Ascending aorta (tissue), 2 donors: Measurements from ENCODE around the gene NFXL1. TPM values are rescaled to one million over a fixed set of nuclear protein-coding genes. Genes with fewer than 3 reads are reported as not detected.

Experiments
- DNase-seq, 2 donors: peaks; one replicate each; pipeline ENCODE4 v3.0.0-alpha.2; 2019; ENCODE audit warnings: low spot score in 2 of 2
- H3K27ac ChIP-seq, 2 donors: fragments of 200-600 bp; sonication (generic); one replicate each; pipeline ENCODE4 v1.5.1; 2016 to 2017; ENCODE audit warnings: mild to moderate bottlenecking in 1 of 2
- H3K27me3 ChIP-seq: fragments of 200-600 bp; sonication (generic); one replicate; pipeline ENCODE4 v1.5.1; 2017
- H3K36me3 ChIP-seq, 2 donors: fragments of 200-600 bp; sonication (generic); one replicate each; pipeline ENCODE4 v1.5.1; 2016
- H3K4me1 ChIP-seq, 2 donors: fragments of 200-600 bp; sonication (generic); one replicate each; pipeline ENCODE4 v1.5.1; 2016 to 2017; ENCODE audit warnings: mild to moderate bottlenecking in 1 of 2
- H3K4me3 ChIP-seq, 2 donors: fragments of 200-600 bp; sonication (generic); one replicate each; pipeline ENCODE4 v1.5.1; 2016 to 2017; ENCODE audit warnings: mild to moderate bottlenecking in 1 of 2
- H3K9me3 ChIP-seq, 2 donors: fragments of 200-600 bp; sonication (generic); one replicate each; pipeline ENCODE4 v1.5.1; 2016
- intact Hi-C: fragments of 100-400 bp; cut with DNase I; formaldehyde crosslinking; loops from one replicate; pipeline ENCODE4 v1.15.1; 2023
- total RNA-seq: library from RNA; depleted of rRNA; stranded (reverse); fragments of >200 nt; gene quantifications from one replicate; pipeline ENCODE4 v1.1.0, GENCODE V29; 2016
- TF ChIP-seq, protein P1 (sequence below), 3 experiments: fragments of 200-600 bp in 2 of 3; fragments of 450-650 bp in 1 of 3; sonication (generic) in 2 of 3; IDR thresholded peaks; one replicate each; pipeline ENCODE4 v1.5.1; 2016 to 2019; ENCODE audit warnings: antibody characterized with exemption in 3 of 3, mild to moderate bottlenecking in 1 of 3, moderate library complexity in 1 of 3

The NFXL1 gene
- total RNA-seq, 1 donor from 2014 or later: 5.2 TPM

DNA sequence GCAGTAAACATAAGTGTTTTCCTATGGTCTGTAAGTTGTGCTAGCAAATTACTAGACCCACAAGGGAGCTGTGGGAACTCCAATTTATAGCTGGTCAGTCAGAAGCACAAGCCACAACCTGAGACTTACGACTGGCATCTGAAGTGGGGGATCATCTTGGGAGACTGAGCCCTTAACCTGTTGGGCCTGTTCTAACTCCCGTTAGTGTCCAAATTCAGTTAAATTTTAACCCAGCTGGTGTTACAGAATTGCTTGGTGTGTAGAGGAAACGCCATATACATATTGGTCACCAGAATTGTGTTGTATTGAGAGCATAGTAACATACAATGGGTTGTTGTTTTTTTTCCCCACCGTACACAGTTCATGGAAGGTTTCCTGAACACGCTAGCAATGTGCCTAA is 25.1 kb upstream of the NFXL1 start:
- Histone ChIP-seq H3K4me1 (no peaks in the 10 kb centered on the region), H3K36me3 (no peaks in the 10 kb centered on the region), H3K27me3 (no peaks in the 10 kb centered on the region), H3K4me3 (no peak overlapping the region), H3K9me3 (no peaks in the 10 kb centered on the region), H3K27ac (no peak overlapping the region)
- no peak for DNase-seq
- TF ChIP-seq, protein P1, sequence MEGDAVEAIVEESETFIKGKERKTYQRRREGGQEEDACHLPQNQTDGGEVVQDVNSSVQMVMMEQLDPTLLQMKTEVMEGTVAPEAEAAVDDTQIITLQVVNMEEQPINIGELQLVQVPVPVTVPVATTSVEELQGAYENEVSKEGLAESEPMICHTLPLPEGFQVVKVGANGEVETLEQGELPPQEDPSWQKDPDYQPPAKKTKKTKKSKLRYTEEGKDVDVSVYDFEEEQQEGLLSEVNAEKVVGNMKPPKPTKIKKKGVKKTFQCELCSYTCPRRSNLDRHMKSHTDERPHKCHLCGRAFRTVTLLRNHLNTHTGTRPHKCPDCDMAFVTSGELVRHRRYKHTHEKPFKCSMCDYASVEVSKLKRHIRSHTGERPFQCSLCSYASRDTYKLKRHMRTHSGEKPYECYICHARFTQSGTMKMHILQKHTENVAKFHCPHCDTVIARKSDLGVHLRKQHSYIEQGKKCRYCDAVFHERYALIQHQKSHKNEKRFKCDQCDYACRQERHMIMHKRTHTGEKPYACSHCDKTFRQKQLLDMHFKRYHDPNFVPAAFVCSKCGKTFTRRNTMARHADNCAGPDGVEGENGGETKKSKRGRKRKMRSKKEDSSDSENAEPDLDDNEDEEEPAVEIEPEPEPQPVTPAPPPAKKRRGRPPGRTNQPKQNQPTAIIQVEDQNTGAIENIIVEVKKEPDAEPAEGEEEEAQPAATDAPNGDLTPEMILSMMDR (IDR thresholded peaks at IDR 0.05): no peak
- intact Hi-C loops: no loop called here

DNA sequence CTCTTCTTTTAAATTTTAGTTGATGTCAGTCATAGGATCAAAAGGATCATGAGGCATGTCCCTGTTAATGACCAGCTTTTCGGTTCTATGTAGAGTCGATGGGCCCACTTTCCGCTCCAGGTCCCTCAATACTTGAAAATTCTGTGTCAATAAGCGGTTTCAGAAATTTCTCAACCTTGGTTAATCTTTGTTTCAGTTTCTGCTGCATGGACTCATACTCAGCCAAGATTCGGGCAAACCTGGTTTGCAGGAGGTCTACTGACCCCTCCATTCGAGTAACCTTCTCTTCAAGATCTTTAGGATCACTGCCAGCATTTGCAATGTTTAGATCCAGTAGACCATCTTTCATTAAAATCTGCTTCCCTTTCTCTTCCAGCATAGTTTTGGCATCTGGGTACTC is 22.0 kb upstream of the NFXL1 start:
- no peak overlapping the region for H3K4me3 ChIP-seq
- TF ChIP-seq, protein P1 (IDR thresholded peaks at IDR 0.05): no peak
- intact Hi-C loops: no loop called here
- H3K4me1 ChIP-seq: no peaks in the 10 kb centered on the region
- no peak for DNase-seq
- no peak overlapping the region for H3K27ac ChIP-seq
- H3K9me3 ChIP-seq: no peaks in the 10 kb centered on the region
- H3K27me3 ChIP-seq: no peaks in the 10 kb centered on the region
- H3K36me3 ChIP-seq: no peaks in the 10 kb centered on the region

DNA sequence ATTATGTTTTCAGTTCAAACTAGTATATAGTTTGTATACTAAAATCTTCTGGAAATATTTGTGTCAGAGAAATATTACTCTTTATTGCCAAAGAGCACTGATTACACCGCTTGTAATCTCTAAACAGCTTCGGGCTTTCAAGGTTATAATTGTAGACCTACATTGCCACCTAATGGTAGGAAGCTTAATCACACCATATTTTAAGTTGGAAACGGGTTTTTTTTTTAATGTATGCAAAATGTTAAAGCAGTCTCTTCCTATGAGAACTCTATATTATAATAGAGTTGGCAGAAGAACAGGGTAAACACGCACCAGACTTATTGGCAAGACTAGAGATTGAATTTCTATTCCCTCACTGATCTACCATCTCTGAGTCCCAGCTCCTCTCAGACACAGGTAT is 19.5 kb upstream of the NFXL1 start:
- H3K27me3 ChIP-seq: no peaks in the 10 kb centered on the region
- H3K4me1 ChIP-seq: no peaks in the 10 kb centered on the region
- H3K27ac ChIP-seq: no peak overlapping the region
- no peaks in the 10 kb centered on the region for H3K36me3 ChIP-seq
- no peak for DNase-seq
- intact Hi-C loops: loop anchor here (5.0 kb wide), 1 partner anchor 267 kb away; no protein-coding TSS in a partner anchor
- H3K4me3 ChIP-seq: no peak overlapping the region
- H3K9me3 ChIP-seq: no peaks in the 10 kb centered on the region
- TF ChIP-seq, protein P1 (IDR thresholded peaks at IDR 0.05): peak in 2 of 3 experiments; percentile 57 to 63

DNA sequence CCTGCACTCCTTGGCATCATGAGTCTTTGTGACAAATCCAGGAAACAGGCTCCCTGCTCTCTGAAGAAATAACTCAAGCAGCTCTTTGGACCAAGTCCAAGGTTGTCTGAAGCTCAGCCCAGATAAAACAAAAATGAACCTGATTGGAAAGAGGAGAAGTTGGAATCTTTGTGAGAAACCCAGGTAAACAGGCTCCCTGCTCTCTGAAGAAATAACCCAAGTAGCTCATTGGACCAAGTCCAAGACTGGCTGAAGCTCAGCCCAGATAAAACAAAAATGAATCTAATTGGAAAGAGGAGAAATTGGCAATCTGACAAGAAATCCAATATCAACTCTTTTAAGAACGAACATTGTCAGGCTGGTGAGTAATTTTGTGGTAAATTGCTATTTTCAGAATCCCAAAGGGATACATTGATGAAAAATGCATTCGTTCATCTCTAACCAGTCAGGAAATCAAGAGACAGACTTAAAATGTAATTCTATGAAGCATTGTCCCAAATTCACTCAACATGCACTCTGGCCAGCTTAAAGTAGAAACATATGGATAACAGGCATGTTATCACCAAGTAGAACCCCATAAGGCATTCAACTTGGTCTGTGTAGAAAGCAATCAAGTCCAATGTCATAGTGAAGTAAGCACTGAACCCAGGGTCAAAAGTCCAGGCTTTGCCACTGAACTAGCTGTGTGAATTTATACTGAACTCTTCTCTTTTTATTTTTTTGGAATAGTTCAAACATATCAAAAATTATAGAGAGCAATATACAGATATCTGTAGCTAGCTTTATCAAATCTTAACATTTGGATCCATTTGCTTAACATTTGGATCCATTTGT is 16.8 kb upstream of the NFXL1 start:
- TF ChIP-seq, protein P1 (IDR thresholded peaks at IDR 0.05): no peak
- no peak for DNase-seq
- no peaks in the 10 kb centered on the region for H3K27me3 ChIP-seq
- peaks cover 0 to 4% of the 10 kb centered on the region in 2 donors for H3K4me1 ChIP-seq
- H3K4me3 ChIP-seq: no peak overlapping the region
- intact Hi-C loops: loop anchor here (2.0 to 5.0 kb wide), 2 partner anchors 16 to 264 kb away; partner anchors contain the start of gene NFXL1
- H3K36me3 ChIP-seq: no peaks in the 10 kb centered on the region
- H3K27ac ChIP-seq: no peak overlapping the region
- no peaks in the 10 kb centered on the region for H3K9me3 ChIP-seq

DNA sequence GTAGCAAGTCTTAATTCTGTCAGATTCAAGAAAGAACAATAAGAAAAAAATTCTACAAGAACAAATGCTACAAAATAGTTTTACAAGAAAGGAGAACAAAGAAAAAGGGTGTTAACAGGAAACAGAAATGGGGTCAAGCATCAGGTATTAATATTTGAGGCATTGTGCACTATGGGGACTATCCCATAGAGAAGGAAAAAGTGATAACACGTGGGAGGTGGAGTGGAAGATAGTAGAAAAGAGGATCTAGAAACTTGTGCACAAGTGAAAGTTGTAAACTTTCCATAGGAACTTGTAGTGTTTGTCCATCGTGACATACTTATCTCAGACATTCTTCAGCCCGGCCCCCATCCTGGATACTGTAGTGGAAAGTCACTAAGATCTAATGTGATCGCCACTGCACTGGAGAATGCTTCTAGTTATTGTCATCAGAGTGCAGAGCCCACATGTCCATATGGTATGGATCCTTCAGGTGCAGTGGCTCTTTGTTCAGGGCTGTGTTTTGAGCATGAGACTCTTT is 15.4 kb upstream of the NFXL1 start:
- TF ChIP-seq, protein P1 (IDR thresholded peaks at IDR 0.05): no peak
- intact Hi-C loops: loop anchor here (2.0 to 5.0 kb wide), 4 partner anchors 15 to 262 kb away; partner anchors contain the start of gene NFXL1
- DNase-seq: no peak

More for the DNA sequence above, 15.4 kb upstream of the NFXL1 start:
- H3K27me3 ChIP-seq: no peaks in the 10 kb centered on the region
- no peak overlapping the region for H3K27ac ChIP-seq
- no peaks in the 10 kb centered on the region for H3K36me3 ChIP-seq
- no peaks in the 10 kb centered on the region for H3K9me3 ChIP-seq
- H3K4me3 ChIP-seq: no peak overlapping the region
- H3K4me1 ChIP-seq: peaks cover 0 to 4% of the 10 kb centered on the region in 2 donors
